GM12891 (cell line): ENCODE measurements around the gene ADAP1.

ENCODE experiments used
- DNase-seq: peaks from one replicate; pipeline ENCODE4 v3.0.0; 2011; ENCODE audit warnings: low spot score; ENCODE audit not compliant: insufficient read length
- FAIRE-seq: peaks from 2 replicates; lab custom pipeline; 2011; peaks lifted over from hg19 to GRCh38; lab: Jason Lieb, UNC
- PAX5 ChIP-seq: IDR thresholded peaks from 2 replicates; pipeline ENCODE4 v1.6.1; 2011; ENCODE audit warnings: low read length, moderate library complexity, mild to moderate bottlenecking; ENCODE audit not compliant: insufficient read depth, severe bottlenecking
- POLR2A ChIP-seq: IDR thresholded peaks from 2 replicates; pipeline ENCODE4 v1.6.1; 2011; ENCODE audit warnings: low read depth, low read length, control low read depth
- POLR2AphosphoS5 ChIP-seq: IDR thresholded peaks from 2 replicates; pipeline ENCODE4 v1.6.1; 2011; ENCODE audit warnings: low read depth, low read length, control low read depth
- POU2F2 ChIP-seq: IDR thresholded peaks from 2 replicates; pipeline ENCODE4 v1.6.1; 2011; ENCODE audit warnings: low read depth, mild to moderate bottlenecking, control low read depth, low read length, moderate library complexity
- SPI1 ChIP-seq: IDR thresholded peaks from 2 replicates; pipeline ENCODE4 v1.6.1; 2011; ENCODE audit warnings: low read depth, low read length, control low read depth
- TAF1 ChIP-seq: IDR thresholded peaks from 2 replicates; pipeline ENCODE4 v1.6.1; 2011; ENCODE audit warnings: low read depth, low read length, control low read depth

ADAP1 gene

DNA sequence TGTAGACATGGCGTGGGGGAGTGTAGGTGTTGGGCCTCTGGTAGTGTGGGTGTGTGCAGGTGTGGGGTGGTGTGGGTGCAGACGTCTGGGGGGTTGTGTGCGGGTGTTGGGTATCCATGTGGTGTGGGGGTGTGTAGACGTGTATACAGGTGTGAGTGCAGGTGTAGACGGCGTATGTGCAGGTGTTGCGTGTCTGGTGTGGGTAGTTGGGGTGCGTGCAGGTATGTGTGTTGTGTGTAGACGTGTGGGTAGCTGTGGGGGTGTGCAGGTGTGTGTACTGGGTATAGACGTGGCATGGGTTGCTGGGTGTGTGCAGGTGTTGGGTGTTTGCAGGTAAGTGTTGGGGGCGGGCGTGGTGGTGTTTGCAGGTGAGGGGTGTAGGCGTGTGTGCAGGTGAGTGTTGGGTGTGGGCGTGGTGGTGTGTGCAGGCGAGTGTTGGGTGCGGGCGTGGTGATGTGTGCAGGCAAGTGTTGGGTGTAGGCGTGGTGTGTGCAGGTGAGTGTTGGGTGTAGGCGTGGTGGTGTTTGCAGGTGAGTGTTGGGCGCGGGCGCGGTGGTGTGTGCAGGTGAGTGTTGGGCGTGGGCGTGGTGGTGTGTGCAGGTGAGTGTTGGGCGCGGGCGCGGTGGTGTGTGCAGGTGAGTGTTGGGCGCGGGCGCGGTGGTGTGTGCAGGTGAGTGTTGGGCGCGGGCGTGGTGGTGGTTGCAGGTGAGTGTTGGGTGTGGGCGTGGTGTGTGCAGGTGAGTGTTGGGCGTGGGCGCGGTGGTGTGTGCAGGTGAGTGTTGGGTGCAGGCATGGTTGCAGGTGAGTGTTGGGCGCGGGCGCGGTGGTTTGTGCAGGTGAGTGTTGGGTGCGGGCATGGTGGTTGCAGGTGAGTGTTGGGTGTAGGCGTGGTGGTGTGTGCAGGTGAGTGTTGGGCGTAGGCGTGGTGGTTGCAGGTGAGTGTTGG lies 61.6 kb downstream of the ADAP1 start:
- TF ChIP-seq POU2F2 (no peak), SPI1 (no peak), POLR2AphosphoS5 (no peak), POLR2A (no peak), PAX5 (no peak), TAF1 (no peak)
- FAIRE-seq (no peak), DNase-seq (no peak)

DNA sequence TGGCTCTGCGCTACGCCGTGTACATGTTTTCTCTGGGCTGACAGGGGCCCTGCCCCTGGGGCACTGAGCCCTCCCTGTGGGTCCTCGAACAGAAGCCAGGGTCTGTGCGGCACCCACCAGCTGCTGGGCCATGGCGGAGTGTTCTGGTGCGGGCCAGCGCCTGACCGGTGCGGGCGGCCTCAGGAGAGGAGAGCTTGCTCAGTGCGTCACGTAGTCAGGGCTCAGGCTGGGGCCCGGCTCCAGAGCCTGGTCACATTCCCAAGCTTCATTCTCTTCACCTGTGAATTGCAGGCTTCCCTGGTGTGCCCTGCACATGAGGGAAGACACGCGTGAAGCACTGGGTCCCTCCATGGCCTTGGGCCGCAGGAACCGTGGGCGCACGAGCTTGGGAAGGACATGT lies 62.7 kb downstream of the ADAP1 start:
- TF ChIP-seq PAX5 (no peak), POLR2A (no peak)
- FAIRE-seq (no peak), DNase-seq (no peak)

DNA sequence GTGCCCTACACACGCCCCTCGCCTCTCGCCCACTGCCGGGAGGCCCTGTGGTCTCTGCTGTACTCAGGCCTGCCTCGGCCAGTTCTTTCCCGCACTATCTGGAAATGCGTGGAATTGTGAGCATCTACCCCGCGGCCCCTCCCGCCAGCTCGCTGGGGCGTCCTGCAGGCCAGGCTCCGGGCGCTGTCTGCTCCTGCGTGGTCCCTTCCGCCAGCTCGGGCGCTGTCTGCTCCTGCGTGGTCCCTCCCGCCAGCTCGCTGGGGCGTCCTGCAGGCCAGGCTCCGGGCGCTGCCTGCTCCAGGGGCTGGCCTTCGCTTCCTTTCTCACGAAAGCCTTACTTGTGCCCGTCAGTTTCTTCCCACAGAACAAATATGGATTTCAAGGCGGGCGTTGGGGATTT lies 63.2 kb downstream of the ADAP1 start:
- FAIRE-seq (no peak), DNase-seq (no peak)
- no peak for TF ChIP-seq PAX5
- TF ChIP-seq SPI1: no peak
- TF ChIP-seq POLR2A: no peak
- TF ChIP-seq POU2F2: no peak
- no peak for TF ChIP-seq POLR2AphosphoS5
- TF ChIP-seq TAF1: no peak

DNA sequence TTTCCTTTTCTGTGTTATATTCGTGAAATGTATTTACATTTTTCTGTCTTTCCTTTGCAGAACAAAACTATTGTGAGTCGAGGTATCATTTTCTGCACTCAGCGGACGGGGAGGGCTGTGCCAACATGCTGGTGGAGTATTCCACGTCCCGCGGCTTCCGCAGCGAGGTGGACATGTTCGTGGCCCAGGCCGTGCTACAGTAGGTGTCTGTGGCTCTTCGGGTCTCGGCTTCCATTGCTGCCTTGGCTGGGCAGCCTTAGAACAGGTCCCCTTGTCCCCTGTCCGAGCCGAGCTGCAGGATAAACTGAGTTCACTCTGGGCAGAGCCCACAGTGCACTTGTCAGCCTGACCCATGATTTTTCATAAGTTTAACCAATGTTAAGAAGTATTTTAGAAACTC lies 63.6 kb downstream of the ADAP1 start:
- TF ChIP-seq POU2F2 (no peak), SPI1 (no peak), POLR2AphosphoS5 (no peak), PAX5 (no peak), TAF1 (no peak), POLR2A (no peak)
- FAIRE-seq (no peak), DNase-seq (no peak)

DNA sequence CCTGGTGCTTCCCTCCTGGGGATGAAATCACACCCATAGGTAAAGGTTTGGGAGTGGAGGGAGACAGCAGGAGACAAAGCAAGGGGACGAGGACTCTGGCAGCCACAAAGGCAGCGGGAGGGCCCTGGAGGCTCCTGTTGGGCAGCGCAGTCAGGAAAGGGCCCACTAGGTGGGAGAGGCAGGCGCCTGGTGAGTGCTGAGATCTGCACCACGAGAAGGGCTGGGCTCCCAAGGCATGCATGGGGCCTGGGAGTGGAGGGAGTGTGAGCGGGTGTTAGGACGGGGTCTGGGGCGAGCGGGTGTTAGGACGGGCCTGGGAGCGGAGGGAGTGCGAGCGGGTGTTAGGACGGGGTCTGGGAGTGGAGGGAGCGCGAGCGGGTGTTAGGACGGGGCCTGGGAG lies 65.1 kb downstream of the ADAP1 start:
- DNase-seq (no peak), FAIRE-seq (no peak)
- TF ChIP-seq PAX5: no peak

DNA sequence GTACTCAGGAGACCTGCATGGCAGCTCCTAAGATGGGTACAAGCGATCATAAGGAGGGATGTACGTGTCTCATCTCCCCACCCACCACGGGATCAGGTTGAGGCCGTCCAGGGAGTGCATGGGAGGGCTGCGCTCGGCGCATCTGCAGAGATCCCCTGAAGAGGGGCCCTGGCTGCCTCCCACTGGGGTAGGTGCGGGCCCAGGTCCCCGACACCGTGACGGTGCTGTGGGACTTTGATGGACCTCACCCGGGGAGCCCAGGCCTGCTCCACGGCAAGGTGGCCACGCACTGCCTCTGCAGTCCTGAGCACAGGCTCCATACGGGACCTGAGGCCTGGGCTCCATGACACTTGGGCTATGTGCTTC lies 65.5 kb downstream of the ADAP1 start:
- FAIRE-seq: no peak
- TF ChIP-seq POLR2AphosphoS5: no peak
- DNase-seq: no peak

DNA sequence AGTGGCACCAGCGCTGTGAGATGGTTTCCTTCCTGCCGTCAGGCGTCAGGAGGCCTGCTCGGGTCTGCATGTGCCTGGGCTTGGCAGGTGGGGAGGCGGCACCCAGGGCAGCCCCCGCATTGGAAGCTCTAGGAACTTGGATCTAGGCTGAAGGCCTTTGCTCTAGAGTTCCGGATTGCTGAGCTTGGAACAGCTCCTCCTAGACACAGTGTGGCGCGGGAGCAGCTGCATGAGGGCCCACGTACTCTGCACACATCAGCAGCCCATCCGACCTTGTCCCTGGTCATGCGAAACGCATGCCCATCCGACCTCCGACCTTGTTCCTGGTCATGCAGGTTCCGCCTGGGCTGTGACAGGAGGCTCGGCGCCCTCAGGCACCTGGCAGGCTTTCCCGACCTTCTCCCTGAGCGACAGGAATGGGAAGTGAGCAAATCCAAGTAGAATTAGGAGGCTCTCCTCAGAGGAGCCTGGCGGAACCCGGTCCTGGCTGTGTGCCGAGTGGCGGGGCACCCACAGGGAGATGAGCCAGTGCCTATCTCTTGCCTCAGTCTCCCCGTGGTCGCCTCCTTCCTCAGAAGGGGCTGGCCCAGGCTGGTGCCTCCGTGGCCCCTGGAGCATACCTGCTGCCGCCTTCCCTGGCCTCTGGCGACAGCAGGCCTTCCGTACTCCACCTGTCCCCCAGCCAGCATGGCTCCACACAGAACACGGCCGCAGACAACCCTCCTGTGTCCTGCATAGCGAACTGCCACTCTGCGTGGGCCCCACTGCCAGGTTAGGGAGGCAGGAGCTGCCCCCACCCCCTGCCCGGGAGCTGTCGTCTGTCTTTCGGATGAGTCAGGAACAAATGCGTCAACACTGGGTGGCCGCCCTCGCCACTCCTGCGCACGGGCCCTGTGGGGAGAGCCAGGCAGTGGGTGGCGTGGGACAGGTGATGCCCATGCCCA lies 66.1 kb downstream of the ADAP1 start:
- TF ChIP-seq PAX5 (no peak), POLR2A (no peak), TAF1 (no peak), SPI1 (no peak), POLR2AphosphoS5 (no peak), POU2F2 (no peak)
- no peak for DNase-seq
- FAIRE-seq: no peak

DNA sequence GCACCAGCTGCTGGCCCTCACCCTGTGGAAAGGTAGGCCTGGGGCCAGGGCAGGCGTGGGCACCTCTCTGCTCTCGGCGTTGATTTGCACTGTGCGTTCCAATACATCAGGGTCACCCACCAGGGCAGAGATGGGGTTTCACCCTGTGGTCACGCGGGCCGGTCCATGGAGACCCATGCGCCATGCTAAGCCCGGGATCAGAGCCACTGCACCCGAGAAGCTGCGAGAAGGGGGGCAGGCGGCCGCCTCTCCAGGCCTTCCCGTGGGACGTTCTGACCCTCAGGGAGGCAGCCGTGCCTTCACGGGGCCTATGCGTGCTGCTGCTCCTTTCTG lies 67.0 kb downstream of the ADAP1 start:
- no peak for FAIRE-seq
- DNase-seq: no peak
- no peak for TF ChIP-seq PAX5
- TF ChIP-seq POLR2A: no peak
- TF ChIP-seq TAF1: no peak
- no peak for TF ChIP-seq POLR2AphosphoS5
- TF ChIP-seq SPI1: no peak
- TF ChIP-seq POU2F2: no peak

DNA sequence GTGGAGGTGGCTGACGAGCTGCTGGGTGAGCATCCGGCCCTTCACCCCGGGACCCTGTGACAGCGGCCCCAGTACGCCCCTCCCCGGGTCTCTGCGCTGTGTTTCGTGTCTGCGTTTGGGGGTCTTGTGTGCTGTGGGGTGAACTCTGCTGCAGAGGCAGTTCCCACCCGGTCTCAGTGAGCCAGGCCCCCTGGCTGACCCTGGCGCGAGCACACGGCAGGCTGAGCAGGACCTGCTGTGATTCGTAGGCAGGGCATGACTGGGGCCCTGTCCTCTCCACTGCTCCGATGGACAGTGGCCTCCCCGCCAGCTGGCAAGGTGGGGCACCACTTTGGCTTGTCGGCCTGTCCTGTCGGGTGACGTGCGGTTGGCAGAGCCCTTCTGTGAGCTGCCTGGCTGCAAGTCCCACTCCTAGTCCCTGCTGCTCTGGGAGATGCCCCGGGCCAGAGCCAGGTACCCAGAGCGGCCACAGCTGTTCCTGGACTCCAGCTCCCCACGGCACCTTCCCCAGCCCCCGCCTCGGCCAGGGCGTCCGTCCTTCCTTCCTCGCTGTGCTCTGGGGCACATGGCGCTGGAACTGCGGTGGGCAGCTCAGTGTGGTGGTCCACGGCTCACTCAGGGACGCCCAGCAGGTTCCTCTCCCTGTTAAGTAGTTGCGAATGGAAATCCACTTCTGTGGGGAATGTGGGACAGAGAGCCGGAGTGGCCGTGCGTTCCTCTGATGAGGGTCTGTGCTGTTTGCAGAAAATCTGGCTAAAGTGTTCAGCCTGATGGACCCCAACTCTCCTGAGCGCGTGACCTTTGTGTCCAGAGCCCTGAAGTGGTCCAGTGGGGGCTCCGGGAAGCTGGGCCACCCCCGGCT lies 67.6 kb downstream of the ADAP1 start:
- no peak for TF ChIP-seq PAX5
- TF ChIP-seq POU2F2: no peak
- TF ChIP-seq SPI1: no peak
- TF ChIP-seq TAF1: no peak
- TF ChIP-seq POLR2A: no peak
- TF ChIP-seq POLR2AphosphoS5: no peak
- DNase-seq: no peak
- FAIRE-seq: no peak
